ENCODE data around the gene MAPK1IP1L.

MAPK1IP1L gene

DNA sequence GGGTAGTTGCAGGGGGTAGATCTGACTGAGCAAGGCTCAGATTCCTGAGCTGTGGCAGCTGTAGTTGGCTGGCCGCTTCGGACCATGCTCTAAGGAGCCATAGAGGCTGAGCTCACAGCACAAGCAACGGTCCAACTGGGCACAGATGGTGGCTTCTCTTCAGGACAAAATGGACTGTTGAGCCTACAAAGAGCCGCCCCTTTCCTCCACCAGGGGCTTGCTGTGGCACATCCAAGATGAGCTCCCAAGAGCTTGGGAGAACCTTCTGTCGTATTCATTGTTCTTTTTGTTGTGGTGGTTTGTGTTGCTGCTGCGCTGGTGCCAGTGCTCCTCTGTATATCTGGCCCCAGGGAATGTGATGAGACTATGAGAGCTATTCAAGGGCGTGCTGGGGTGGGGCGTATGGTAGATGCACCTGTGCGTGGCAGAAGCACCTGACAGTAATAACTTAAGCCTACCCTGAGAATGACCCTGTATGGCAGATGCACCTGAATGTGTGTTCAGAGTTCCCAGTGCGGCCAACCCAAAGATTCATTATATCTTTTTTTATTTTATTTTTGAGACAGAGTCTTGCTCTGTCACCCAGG lies 59.8 kb downstream of the MAPK1IP1L start:
- H3K27ac ChIP-seq (ENCODE audit: low read length) = no peak overlapping the region
- H3K4me1 ChIP-seq (ENCODE audit: low read length) = no peaks in the 10 kb centered on the region
- 0 out of 2 replicates have a peak, but pooled peaks cover 2% of the 10 kb centered on the region for H3K27me3 ChIP-seq (ENCODE audit: low read depth, low read length)
- H2AFZ ChIP-seq (ENCODE audit: low read depth, low read length) = no peak overlapping the region
- H3K79me2 ChIP-seq (ENCODE audit: low read length) = no peaks in the 10 kb centered on the region
- no peak overlapping the region for H3K4me2 ChIP-seq (ENCODE audit: low read length)
- H3K9me3 ChIP-seq (ENCODE audit: insufficient read depth, low read length) = no peaks in the 10 kb centered on the region
- H4K20me1 ChIP-seq (ENCODE audit: insufficient read depth, low read length) = no peaks in the 10 kb centered on the region
- TF ChIP-seq, protein P1, sequence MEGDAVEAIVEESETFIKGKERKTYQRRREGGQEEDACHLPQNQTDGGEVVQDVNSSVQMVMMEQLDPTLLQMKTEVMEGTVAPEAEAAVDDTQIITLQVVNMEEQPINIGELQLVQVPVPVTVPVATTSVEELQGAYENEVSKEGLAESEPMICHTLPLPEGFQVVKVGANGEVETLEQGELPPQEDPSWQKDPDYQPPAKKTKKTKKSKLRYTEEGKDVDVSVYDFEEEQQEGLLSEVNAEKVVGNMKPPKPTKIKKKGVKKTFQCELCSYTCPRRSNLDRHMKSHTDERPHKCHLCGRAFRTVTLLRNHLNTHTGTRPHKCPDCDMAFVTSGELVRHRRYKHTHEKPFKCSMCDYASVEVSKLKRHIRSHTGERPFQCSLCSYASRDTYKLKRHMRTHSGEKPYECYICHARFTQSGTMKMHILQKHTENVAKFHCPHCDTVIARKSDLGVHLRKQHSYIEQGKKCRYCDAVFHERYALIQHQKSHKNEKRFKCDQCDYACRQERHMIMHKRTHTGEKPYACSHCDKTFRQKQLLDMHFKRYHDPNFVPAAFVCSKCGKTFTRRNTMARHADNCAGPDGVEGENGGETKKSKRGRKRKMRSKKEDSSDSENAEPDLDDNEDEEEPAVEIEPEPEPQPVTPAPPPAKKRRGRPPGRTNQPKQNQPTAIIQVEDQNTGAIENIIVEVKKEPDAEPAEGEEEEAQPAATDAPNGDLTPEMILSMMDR (IDR thresholded peaks at IDR 0.05; ENCODE audit: low read depth, low read length) = no peak
- no peak for TF ChIP-seq EZH2phosphoT487 (IDR thresholded peaks at IDR 0.05; ENCODE audit: low read depth)
- H3K9ac ChIP-seq (ENCODE audit: low read length) = no peak overlapping the region
- no peak overlapping the region for H3K4me3 ChIP-seq (ENCODE audit: low read length)
- H3K36me3 ChIP-seq (replicated peaks; ENCODE audit: low read depth, low read length) = no peaks in the 10 kb centered on the region

GRCh38 chr14:55114720-55115119 lies 63.3 kb downstream of the MAPK1IP1L start:
- Histone ChIP-seq H3K27me3 (ENCODE audit: low read depth, low read length) (0 out of 2 replicates have a peak, but pooled peaks cover 2% of the 10 kb centered on the region), H4K20me1 (ENCODE audit: insufficient read depth, low read length) (no peaks in the 10 kb centered on the region), H3K27ac (ENCODE audit: low read length) (no peak overlapping the region), H3K36me3 (replicated peaks; ENCODE audit: low read depth, low read length) (no peaks in the 10 kb centered on the region), H2AFZ (ENCODE audit: low read depth, low read length) (no peak overlapping the region), H3K9ac (ENCODE audit: low read length) (no peak overlapping the region), H3K9me3 (ENCODE audit: insufficient read depth, low read length) (no peaks in the 10 kb centered on the region), H3K4me3 (ENCODE audit: low read length) (no peak overlapping the region), H3K4me1 (ENCODE audit: low read length) (no peaks in the 10 kb centered on the region), H3K79me2 (ENCODE audit: low read length) (no peaks in the 10 kb centered on the region), H3K4me2 (ENCODE audit: low read length) (no peak overlapping the region)
- TF ChIP-seq EZH2phosphoT487 (IDR thresholded peaks at IDR 0.05; ENCODE audit: low read depth) = no peak
- TF ChIP-seq, protein P1 (IDR thresholded peaks at IDR 0.05; ENCODE audit: low read depth, low read length) = no peak

DNA sequence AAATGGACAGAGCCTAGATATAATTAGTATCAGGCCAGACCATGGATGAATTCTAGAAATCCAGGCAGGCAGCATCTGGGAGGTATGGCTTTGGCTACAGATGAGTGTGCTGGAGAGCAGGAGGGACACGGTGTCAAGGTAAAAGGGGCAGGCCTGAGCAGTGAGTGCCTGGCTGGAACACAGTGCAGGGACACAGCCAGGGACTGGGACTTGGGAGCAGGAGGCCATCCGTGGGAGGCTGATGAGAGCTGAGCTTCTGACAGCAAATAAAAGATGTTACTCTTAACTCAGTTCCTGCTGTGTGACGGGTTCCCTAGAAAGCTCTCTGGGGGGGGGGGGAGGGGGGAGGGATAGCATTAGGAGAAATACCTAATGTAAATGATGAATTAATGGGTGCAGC lies 64.0 kb downstream of the MAPK1IP1L start:
- no peak overlapping the region for H3K4me2 ChIP-seq (ENCODE audit: low read length)
- H3K27me3 ChIP-seq (ENCODE audit: low read depth, low read length) = 0 out of 2 replicates have a peak, but pooled peaks cover 2% of the 10 kb centered on the region
- no peaks in the 10 kb centered on the region for H3K79me2 ChIP-seq (ENCODE audit: low read length)
- H4K20me1 ChIP-seq (ENCODE audit: insufficient read depth, low read length) = no peaks in the 10 kb centered on the region
- no peaks in the 10 kb centered on the region for H3K9me3 ChIP-seq (ENCODE audit: insufficient read depth, low read length)
- no peak overlapping the region for H2AFZ ChIP-seq (ENCODE audit: low read depth, low read length)
- no peaks in the 10 kb centered on the region for H3K4me1 ChIP-seq (ENCODE audit: low read length)
- H3K27ac ChIP-seq (ENCODE audit: low read length) = no peak overlapping the region
- TF ChIP-seq, protein P1 (IDR thresholded peaks at IDR 0.05; ENCODE audit: low read depth, low read length) = no peak
- no peak for TF ChIP-seq EZH2phosphoT487 (IDR thresholded peaks at IDR 0.05; ENCODE audit: low read depth)
- H3K9ac ChIP-seq (ENCODE audit: low read length) = no peak overlapping the region
- no peak overlapping the region for H3K4me3 ChIP-seq (ENCODE audit: low read length)
- no peaks in the 10 kb centered on the region for H3K36me3 ChIP-seq (replicated peaks; ENCODE audit: low read depth, low read length)

DNA sequence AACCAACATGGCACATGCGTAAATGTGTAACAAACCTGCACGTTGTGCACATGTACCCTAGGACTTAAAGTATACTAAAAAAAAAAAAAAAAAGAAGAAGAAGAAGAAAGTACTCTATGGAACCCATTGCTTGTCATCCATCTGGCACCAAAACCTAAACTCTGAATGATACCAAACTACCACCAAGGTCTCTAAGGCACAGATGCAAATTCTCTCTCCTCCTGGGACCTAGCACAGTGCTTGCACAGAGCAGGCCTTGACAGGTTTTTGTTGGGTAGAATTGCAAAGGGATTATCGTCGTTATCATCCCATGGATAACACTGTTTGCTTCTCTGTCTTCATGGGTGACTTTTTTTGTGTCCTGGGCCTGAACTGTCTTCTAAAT lies 64.4 kb downstream of the MAPK1IP1L start:
- H3K4me2 ChIP-seq (ENCODE audit: low read length) = no peak overlapping the region

More for the DNA sequence above, 64.4 kb downstream of the MAPK1IP1L start:
- 0 out of 2 replicates have a peak, but pooled peaks cover 2% of the 10 kb centered on the region for H3K27me3 ChIP-seq (ENCODE audit: low read depth, low read length)
- no peaks in the 10 kb centered on the region for H3K36me3 ChIP-seq (replicated peaks; ENCODE audit: low read depth, low read length)
- H3K4me3 ChIP-seq (ENCODE audit: low read length) = no peak overlapping the region
- no peak for TF ChIP-seq EZH2phosphoT487 (IDR thresholded peaks at IDR 0.05; ENCODE audit: low read depth)
- TF ChIP-seq, protein P1 (IDR thresholded peaks at IDR 0.05; ENCODE audit: low read depth, low read length) = no peak
- no peak overlapping the region for H3K27ac ChIP-seq (ENCODE audit: low read length)
- H3K9me3 ChIP-seq (ENCODE audit: insufficient read depth, low read length) = no peaks in the 10 kb centered on the region
- H3K79me2 ChIP-seq (ENCODE audit: low read length) = no peaks in the 10 kb centered on the region
- no peak overlapping the region for H2AFZ ChIP-seq (ENCODE audit: low read depth, low read length)
- H3K9ac ChIP-seq (ENCODE audit: low read length) = no peak overlapping the region
- no peaks in the 10 kb centered on the region for H3K4me1 ChIP-seq (ENCODE audit: low read length)
- no peaks in the 10 kb centered on the region for H4K20me1 ChIP-seq (ENCODE audit: insufficient read depth, low read length)

Measured in OCI-LY3 (cell line).